CD14-positive monocyte (primary cell): Measurements from ENCODE around the gene NSD2. TPM values are rescaled to one million over a fixed set of nuclear protein-coding genes. Genes with fewer than 3 reads are reported as not detected.

ENCODE experiments used
- DNase-seq, 3 donors: peaks; one replicate each; pipeline ENCODE4 v3.0.0-alpha.2; 2011 to 2022
- H2AFZ ChIP-seq: 2 replicates; pipeline ENCODE4 v1.6.0; 2012; ENCODE audit warnings: mild to moderate bottlenecking, low read depth, low read length, inconsistent platforms; ENCODE audit not compliant: insufficient read depth, poor library complexity, severe bottlenecking
- H3K27ac ChIP-seq, 2 donors: 1 replicate in 1 of 2; 2 replicates in 1 of 2; pipeline ENCODE4 v1.5.1; 2012 to 2013; ENCODE audit warnings: low read length in 2 of 2, control low read depth in 1 of 2, inconsistent platforms in 1 of 2, low read depth in 1 of 2, mild to moderate bottlenecking in 1 of 2
- H3K27me3 ChIP-seq, 2 donors: one replicate each; pipeline versions ENCODE4 v1.6.0 to v1.6.1; 2011 to 2013; ENCODE audit warnings: low read length in 2 of 2; ENCODE audit not compliant: control insufficient read depth in 2 of 2, insufficient read depth in 2 of 2
- H3K36me3 ChIP-seq, 2 donors: replicated peaks in 1 of 2; 1 replicate in 1 of 2; 2 replicates in 1 of 2; pipeline versions ENCODE4 v1.5.1 to v1.6.1; 2012 to 2013; ENCODE audit warnings: low read length in 2 of 2, control low read depth in 1 of 2, inconsistent platforms in 1 of 2, mild to moderate bottlenecking in 1 of 2; ENCODE audit not compliant: insufficient read depth in 2 of 2, control insufficient read depth in 1 of 2
- H3K4me1 ChIP-seq, 2 donors: 1 replicate in 1 of 2; 2 replicates in 1 of 2; pipeline versions ENCODE4 v1.5.1 to v1.6.1; 2012 to 2013; ENCODE audit warnings: low read length in 2 of 2, control low read depth in 1 of 2, inconsistent platforms in 1 of 2, mild to moderate bottlenecking in 1 of 2, moderate library complexity in 1 of 2; ENCODE audit not compliant: insufficient read depth in 2 of 2, control insufficient read depth in 1 of 2
- H3K4me2 ChIP-seq: replicated peaks from 2 replicates; pipeline ENCODE3; 2012; ENCODE audit warnings: low read length, moderate library complexity, mild to moderate bottlenecking; ENCODE audit not compliant: poor library complexity, severe bottlenecking; ENCODE audit errors: extremely low read depth
- H3K4me3 ChIP-seq, 3 experiments: fragments of 200-600 bp in 1 of 3; sonication (generic) in 1 of 3; replicated peaks in 1 of 3; 1 replicate in 2 of 3; 2 replicates in 1 of 3; pipeline ENCODE4 v1.5.1; 2011 to 2013; ENCODE audit warnings: low read length in 3 of 3, mild to moderate bottlenecking in 3 of 3, control low read depth in 2 of 3, low read depth in 2 of 3, inconsistent platforms in 1 of 3, moderate library complexity in 1 of 3
- H3K79me2 ChIP-seq: 2 replicates; pipeline ENCODE4 v1.6.0; 2012; ENCODE audit warnings: mild to moderate bottlenecking, control low read depth, inconsistent platforms, low read length, moderate library complexity; ENCODE audit not compliant: insufficient read depth
- H3K9ac ChIP-seq: 2 replicates; pipeline ENCODE4 v1.6.0; 2017; ENCODE audit warnings: low read length, mild to moderate bottlenecking; ENCODE audit not compliant: insufficient read depth, poor library complexity, severe bottlenecking
- H3K9me3 ChIP-seq, 2 donors: replicated peaks in 1 of 2; 1 replicate in 1 of 2; 2 replicates in 1 of 2; pipeline versions ENCODE4 v1.5.1 to v1.6.1; 2012 to 2013; ENCODE audit warnings: low read length in 2 of 2, control low read depth in 1 of 2; ENCODE audit not compliant: control insufficient read depth in 1 of 2, insufficient read depth in 1 of 2
- H4K20me1 ChIP-seq: 2 replicates; pipeline ENCODE4 v1.6.0; 2012; ENCODE audit warnings: mild to moderate bottlenecking, low read length, control low read depth, moderate library complexity; ENCODE audit not compliant: insufficient read depth
- H3K27ac Mint-ChIP-seq, 7 donors: one replicate each; pipeline ENCODE4 v1.8.0; 2020; ENCODE audit warnings: mild to moderate bottlenecking in 7 of 7, mixed read lengths in 7 of 7, moderate library complexity in 6 of 7, inconsistent platforms in 2 of 7
- H3K27me3 Mint-ChIP-seq, 3 donors: one replicate each; pipeline ENCODE4 v1.8.0; 2021 to 2022; ENCODE audit warnings: low read depth in 3 of 3, mild to moderate bottlenecking in 3 of 3, mixed read lengths in 3 of 3, moderate library complexity in 3 of 3, inconsistent platforms in 1 of 3
- H3K36me3 Mint-ChIP-seq, 2 donors: one replicate each; pipeline ENCODE4 v1.8.0; 2020; ENCODE audit warnings: mixed read lengths in 2 of 2, inconsistent platforms in 1 of 2, mild to moderate bottlenecking in 1 of 2
- H3K4me1 Mint-ChIP-seq: one replicate; pipeline ENCODE4 v1.8.0; 2020; ENCODE audit warnings: mild to moderate bottlenecking, mixed read lengths
- H3K4me3 Mint-ChIP-seq, 2 donors: one replicate each; pipeline ENCODE4 v1.8.0; 2020; ENCODE audit warnings: mild to moderate bottlenecking in 2 of 2, mixed read lengths in 2 of 2, moderate library complexity in 1 of 2
- H3K9me3 Mint-ChIP-seq, 7 donors: one replicate each; pipeline ENCODE4 v1.8.0; 2020 to 2022; ENCODE audit warnings: mixed read lengths in 7 of 7, mild to moderate bottlenecking in 6 of 7, moderate library complexity in 6 of 7, inconsistent platforms in 2 of 7
- WGBS: methylation state at CpG from one replicate; pipeline ENCODE4 v1.1.5; 2013; ENCODE audit warnings: missing lambda C conversion rate; ENCODE audit not compliant: insufficient coverage; 5-methylcytosine and 5-hydroxymethylcytosine counted together
- intact Hi-C, 2 donors: fragments of 100-400 bp; cut with micrococcal nuclease; formaldehyde crosslinking; loops; one replicate each; pipeline versions ENCODE4 v1.15.0 to v1.15.1; 2023
- polyA plus RNA-seq, 3 donors: library from polyadenylated mRNA; depleted of rRNA in 1 of 3; unstranded in 2 of 3; stranded (reverse) in 1 of 3; fragments of 300-500 nt in 2 of 3; fragments of >200 nt in 1 of 3; fragmentation: Illumina TruSeq in 2 of 3; gene quantifications; 1 replicate in 2 of 3; 2 replicates in 1 of 3; pipeline ENCODE4 v1.2.3, GENCODE V29; 2012 to 2021
- TF ChIP-seq, protein P1 (sequence below): fragments of 200-600 bp; IDR thresholded peaks from one replicate; pipeline ENCODE4 v1.8.0; 2022; ENCODE audit warnings: antibody characterized with exemption, mild to moderate bottlenecking

Gene NSD2
- polyA plus RNA-seq, 3 donors: 1.9 to 8.7 (median 2.3) TPM

DNA sequence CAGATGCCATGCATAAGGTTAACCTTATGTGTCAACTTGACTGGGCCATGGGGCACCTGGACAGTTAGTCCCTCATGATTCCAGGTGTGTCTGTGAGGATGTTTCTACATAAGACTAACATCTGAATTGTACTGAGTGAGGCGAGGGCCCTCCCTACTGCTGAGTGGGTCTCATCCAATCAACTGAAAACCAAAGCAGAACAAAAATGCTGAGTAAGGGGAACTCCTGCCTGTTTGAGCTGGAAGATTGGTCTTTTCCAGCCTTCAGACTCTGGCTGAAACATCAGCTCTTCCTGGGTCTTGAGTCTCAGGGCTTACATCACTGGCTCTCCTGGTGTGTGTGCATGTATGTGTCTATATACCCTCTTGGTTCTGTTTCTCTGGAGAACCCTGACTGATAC, 123.7 kb downstream of the NSD2 start:
- peaks cover 20 to 34% (median 25%) of the 10 kb centered on the region in 7 donors for H3K9me3 Mint-ChIP-seq
- intact Hi-C loops: no loop called here
- Histone ChIP-seq H3K4me2 (no peak overlapping the region), H3K27me3 (no peaks in the 10 kb centered on the region), H3K4me1 (no peaks in the 10 kb centered on the region), H3K27ac (no peak overlapping the region), H3K9me3 (peaks cover 13 to 16% of the 10 kb centered on the region in 2 donors), H3K79me2 (peaks cover 78% of the 10 kb centered on the region), H2AFZ (no peak overlapping the region), H3K36me3 (peaks cover 17 to 41% of the 10 kb centered on the region in 2 donors), H4K20me1 (peaks cover 78% of the 10 kb centered on the region), H3K4me3 (no peak overlapping the region), H3K9ac (no peak overlapping the region)
- no peak overlapping the region for H3K27ac Mint-ChIP-seq
- no CpG with 5 or more reads among the region's 1 CpG for WGBS
- DNase-seq: no peak
- H3K36me3 Mint-ChIP-seq: peaks cover 46 to 66% of the 10 kb centered on the region in 2 donors
- TF ChIP-seq, protein P1, sequence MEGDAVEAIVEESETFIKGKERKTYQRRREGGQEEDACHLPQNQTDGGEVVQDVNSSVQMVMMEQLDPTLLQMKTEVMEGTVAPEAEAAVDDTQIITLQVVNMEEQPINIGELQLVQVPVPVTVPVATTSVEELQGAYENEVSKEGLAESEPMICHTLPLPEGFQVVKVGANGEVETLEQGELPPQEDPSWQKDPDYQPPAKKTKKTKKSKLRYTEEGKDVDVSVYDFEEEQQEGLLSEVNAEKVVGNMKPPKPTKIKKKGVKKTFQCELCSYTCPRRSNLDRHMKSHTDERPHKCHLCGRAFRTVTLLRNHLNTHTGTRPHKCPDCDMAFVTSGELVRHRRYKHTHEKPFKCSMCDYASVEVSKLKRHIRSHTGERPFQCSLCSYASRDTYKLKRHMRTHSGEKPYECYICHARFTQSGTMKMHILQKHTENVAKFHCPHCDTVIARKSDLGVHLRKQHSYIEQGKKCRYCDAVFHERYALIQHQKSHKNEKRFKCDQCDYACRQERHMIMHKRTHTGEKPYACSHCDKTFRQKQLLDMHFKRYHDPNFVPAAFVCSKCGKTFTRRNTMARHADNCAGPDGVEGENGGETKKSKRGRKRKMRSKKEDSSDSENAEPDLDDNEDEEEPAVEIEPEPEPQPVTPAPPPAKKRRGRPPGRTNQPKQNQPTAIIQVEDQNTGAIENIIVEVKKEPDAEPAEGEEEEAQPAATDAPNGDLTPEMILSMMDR: no peak
- H3K4me3 Mint-ChIP-seq: no peak overlapping the region
- no peaks in the 10 kb centered on the region for H3K27me3 Mint-ChIP-seq
- H3K4me1 Mint-ChIP-seq: peaks cover 4% of the 10 kb centered on the region

- H3K79me2 ChIP-seq: peaks cover 92% of the 10 kb centered on the region
- H4K20me1 ChIP-seq: peaks cover 59% of the 10 kb centered on the region
- DNase-seq: no peak
- Mint-ChIP-seq H3K36me3 (peaks cover 46 to 70% of the 10 kb centered on the region in 2 donors), H3K9me3 (peaks cover 24 to 43% (median 33%) of the 10 kb centered on the region in 7 donors), H3K27me3 (peaks cover 0 to 1% (median 0%) of the 10 kb centered on the region in 3 donors), H3K27ac (peak overlapping the region in 1 of 7 donors; percentile 20), H3K4me1 (peaks cover 7% of the 10 kb centered on the region), H3K4me3 (no peak overlapping the region)
- no peak overlapping the region for H2AFZ ChIP-seq
- H3K4me3 ChIP-seq: no peak overlapping the region
- TF ChIP-seq, protein P1: no peak
- no peaks in the 10 kb centered on the region for H3K27me3 ChIP-seq
- H3K9ac ChIP-seq: no peak overlapping the region
- no peak overlapping the region for H3K4me2 ChIP-seq
- peaks cover 13 to 21% of the 10 kb centered on the region in 2 donors for H3K9me3 ChIP-seq
- no peaks in the 10 kb centered on the region for H3K4me1 ChIP-seq
- WGBS: no CpG with 5 or more reads among the region's 3 CpGs
- peaks cover under 1 to 20% of the 10 kb centered on the region in 2 donors for H3K36me3 ChIP-seq
- intact Hi-C loops: no loop called here
- H3K27ac ChIP-seq: no peak overlapping the region
These were observed 125.8 kb downstream of the NSD2 start for GRCh38 chr4:1996866-1997611.
